GM19463 (cell line): ENCODE measurements around the gene JAG1.

Experiments
- ATAC-seq: cut with Tn5 transposase; IDR thresholded peaks from one replicate; pipeline ENCODE4 v1.9.1; 2021; ENCODE audit warnings: mild to moderate bottlenecking, moderate library complexity; ENCODE audit not compliant: unreplicated experiment

The JAG1 gene

DNA sequence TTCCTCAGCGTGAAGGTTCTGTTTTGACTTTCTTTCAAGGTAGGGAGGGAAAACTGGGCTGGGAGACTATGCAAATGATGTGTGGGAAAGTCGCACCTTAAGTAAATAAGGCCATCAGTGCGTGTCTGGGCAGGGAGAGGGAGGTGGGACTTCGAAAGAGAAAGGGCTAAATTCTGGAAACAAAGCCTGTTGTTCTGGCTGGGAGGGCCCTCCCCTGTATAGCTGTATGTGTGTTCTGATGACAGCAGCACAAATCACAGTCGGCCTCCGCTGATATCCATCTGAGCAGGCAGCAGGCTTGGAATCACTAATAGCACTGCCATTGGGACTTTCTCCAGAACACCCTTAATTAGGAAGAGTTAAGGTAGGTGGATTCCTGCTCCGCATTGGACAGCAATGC is 19.2 kb downstream of the JAG1 start:
- ATAC-seq: peak; percentile 64

DNA sequence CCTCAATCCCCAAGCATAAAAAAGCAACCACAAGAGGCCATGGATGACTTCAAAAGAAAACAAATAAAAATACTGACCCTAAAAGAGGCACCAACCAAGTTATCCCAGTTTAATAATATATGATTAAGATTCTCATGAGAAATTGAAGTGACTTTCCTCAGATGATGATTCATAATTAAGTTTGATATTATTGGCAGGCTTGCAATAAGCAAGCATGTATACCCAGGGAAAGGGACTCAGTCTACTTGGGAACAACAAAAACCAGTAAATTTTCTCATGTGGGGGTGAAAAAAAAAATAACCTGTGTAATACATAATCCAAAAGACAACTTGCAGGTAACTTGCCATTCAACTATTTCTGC is 19.6 kb downstream of the JAG1 start:
- no peak for ATAC-seq

DNA sequence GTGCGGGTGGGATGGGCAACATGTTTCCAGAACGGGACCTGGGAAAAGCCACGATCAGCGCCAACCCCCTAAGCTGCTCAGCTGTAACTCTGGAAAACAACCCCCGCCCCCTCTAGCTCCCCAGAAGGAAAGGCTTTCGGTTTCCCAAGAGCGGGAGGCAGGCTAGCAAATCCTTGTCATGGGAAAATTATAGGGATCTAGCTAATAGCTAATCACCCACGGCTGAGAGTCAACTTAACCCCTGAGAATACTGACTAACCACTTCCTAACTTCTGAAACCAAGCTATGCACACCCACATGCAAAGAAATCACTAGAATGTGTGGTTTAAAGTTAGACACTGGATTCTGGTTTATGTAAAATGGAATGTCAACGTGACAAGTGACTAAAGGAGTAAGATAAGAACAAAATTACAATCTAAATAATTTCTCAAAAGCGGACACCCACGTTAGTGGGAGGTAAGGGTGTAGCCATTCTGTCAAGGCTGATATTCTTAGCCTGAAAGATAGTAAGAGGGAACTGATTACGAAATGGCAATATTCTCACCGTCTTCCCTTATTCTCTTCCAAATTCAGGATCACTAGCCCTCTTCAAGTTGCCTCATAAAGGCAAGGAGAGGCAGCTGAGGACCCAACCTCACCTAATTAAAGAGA is 20.1 kb downstream of the JAG1 start:
- no peak for ATAC-seq

DNA sequence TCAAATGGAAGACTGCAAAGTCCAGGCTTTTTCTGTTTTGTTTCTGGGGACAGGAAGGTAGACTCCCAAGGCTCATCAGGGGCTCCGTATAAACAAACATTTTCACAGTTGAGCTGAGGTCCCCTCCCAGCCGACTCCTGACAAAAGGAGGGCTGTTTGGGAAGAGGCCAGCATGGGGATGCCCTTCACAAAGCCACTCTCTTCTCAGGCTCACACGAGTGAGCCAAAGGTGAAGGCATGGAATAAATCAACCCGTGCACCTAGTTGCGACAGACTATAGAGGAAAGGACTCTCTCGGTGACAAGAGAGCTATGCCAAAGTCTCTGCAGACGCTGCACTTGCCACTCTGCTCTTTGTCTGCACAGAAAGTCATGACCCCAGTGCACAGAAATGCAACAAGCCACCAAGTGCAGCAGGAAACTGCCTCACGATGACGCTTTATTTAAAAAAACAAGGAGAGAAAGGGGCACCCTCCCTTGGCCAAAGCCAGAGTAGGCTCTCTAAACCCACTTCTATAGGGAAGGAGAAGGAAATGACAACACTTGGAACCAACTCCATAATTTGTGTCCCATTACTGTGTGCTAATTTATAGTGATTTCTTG is 21.0 kb downstream of the JAG1 start:
- ATAC-seq: no peak

DNA sequence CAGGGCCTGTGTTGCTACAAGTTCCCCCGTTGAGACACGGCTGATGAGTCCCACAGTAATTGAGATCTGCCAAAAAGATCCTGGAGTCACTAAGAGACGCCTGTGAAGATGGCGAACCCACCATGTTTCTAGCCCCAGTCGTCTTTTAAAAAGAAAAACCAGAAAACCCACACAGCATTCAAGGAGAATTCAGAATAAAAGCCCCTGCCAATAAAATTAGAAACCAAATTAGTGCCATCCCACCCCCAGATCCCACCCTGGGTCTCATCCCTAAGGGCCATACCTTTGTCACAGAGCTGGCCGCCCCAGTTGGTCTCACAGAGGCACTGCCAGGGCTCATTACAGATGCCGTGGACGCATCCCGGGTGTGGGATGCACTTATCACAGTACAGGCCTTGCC is 21.6 kb downstream of the JAG1 start:
- no peak for ATAC-seq

DNA sequence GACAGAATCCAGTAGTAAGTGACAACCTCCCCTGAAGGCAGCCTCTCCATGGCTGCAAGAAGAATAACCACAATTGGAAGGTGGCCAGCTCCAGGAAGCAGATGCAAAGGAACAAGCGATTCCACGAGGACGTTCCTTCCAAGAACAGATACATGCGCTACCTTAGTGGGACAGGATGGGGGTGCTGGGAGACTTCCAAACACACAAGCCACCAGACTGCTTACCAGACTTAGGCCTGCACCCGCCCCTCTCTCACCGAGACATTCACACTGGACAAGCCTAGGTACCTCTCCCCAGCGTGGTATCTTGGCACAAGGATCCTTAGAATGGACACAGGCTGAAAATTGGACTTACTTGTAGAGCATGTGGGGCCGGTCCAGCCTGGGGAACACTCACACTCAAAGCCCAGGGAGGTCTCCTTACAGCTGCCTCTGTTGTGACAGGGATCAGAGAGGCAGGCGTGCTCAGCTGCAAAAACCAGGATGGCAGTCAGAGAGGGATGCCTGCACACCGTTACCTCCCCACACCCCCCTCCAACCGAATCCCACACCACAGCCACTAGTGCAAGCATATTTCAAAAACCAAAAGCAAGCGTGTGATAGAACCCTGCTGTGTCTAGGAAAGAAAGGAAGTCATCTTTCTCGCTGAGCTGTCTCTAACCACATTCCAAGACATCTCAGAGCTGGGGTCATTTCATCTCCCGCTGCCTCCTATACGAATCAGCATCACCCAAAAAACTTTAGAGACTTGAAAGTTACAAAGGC is 22.4 kb downstream of the JAG1 start:
- ATAC-seq: no peak

DNA sequence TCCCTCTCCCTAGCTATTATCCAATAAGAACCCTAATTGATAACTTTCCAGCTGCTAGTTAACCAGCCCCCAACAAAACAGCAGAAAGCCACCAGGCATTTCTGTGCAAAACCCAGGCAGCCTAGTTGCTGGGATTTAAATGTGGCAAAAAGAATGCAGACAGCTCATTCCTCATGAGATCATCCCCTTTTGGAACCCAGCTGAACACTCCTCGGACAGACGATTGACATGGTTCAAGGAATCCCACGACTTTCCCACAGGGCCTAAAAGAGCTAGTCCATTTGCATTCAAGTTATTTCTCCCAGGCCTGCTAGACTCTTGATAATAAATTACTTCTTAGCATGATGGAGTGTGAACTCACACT is 24.0 kb downstream of the JAG1 start:
- ATAC-seq: no peak

DNA sequence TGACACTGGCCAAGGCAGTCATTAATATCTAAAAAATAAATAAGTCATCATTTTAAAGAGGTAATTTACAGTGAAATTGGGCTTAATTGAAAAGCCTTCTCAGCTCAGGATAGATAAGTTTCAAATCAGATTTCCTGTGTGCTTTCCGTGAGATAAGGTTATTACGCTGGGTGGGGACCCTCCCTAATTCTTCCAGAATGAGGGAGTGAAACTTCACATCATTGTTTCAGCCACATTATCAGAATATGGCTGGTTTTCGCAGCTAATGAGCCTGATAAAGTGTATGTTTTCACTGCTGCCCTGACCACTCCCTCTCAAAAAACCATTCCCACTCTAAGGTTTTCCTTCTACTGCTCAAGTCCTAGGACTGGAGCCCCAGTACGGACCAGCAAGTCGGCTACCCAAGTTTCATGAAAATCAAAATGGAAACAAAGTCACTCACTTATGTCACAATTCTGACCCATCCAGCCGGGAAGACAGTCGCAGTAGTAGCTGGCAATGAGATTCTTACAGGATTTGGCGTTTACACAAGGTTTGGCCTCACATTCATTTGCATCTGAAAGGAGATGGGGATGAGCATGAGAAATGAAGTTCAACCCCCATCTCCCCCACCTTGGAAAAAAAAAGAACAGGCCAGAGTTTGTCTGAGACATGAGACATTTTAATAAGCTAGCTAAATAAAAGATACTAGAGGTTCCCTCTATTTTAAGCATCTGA is 24.6 kb downstream of the JAG1 start:
- ATAC-seq: no peak

DNA sequence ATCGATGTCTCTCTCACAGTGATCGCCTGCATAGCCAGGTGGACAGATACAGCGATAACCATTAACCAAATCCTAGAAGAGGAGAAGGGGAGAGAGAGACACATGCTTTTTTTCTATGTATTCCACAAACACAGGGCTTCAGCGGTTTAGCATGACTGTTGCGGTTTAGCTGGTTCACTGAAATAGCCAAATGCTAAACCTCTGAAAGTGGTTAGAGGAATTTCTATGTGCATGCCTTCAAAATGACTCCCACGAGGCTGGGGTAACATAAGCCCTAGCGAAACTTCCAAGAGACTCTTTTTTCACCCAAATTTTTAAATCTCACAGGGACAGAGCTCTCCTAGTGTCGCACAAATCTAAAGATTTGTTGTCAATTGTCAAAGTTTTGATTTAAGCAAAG is 25.1 kb downstream of the JAG1 start:
- ATAC-seq: no peak

DNA sequence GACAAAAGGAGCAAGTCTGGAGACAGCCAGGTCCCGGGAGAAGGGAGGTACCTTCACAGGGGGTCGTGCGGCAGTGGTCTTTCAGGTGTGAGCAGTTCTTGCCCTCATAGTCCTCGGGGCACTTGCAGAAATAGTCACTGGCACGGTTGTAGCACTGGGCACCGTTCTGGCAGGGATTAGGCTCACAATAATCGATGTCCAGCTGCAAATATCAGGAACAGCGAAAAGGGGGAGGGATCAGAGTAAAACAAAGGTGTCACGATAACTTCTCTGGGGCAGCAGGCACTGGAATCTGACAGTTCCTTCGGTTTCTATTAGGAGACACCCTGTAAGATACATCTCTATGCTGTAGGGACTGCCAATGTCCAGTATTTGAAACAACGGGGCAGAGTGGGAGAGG is 25.9 kb downstream of the JAG1 start:
- ATAC-seq: no peak

DNA sequence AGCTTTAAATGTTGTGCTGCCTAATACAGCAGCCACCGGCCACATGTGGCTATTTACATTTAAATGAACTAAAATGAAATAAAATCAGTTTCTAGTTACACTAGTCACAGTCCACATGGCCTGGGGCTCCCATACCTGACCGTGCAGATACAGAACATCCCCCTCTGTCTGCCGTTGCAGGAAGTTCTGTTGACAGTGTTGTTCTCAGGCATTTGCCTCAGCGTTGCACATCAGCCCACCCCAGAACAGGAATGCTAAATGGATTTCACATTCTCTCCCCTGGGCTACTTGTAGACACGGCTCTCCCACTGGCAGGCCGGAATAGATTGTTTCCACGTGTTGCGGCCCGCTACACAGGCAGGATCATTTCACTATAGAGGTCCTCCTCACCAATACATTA is 26.3 kb downstream of the JAG1 start:
- no peak for ATAC-seq

DNA sequence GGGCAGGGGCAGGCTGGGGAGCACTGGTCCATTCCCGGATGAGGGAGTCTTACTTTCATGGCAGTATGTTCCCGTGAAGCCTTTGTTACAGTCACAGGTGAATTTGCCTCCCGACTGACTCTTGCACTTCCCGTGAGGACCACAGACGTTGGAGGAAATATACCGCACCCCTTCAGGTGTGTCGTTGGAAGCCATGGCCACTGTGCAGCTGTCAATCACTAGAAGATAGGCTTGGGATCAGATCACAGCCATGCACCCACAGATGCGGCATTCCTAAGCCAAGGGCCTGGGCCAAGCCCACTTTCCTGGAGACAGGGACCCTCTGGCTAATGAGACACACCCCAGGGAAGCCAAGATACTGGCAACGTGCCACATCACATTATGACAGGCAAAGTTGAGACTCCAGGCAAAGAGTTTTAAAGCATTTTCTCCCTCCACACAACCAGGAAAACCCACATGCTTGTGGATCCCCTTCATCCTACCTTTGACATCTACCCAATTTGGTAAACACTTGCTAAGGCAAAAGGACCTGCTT is 26.8 kb downstream of the JAG1 start:
- ATAC-seq: no peak

DNA sequence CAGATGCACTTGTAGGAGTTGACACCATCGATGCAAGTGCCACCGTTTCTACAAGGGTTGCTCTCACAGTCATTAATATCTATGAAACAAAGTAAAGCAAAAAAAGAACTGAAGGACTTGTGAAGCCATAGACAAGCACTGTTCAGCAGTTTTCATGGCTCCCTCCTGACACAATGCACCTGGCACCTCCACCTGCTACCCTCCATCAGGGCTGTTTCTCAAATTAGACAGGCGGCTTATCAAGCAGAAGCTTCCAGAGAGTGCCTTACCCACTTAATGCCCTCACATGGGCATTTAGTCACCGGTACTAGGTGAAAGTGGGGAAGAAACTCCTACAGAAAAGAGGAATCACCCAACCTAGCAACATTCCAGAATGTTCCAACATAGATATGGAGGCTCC is 27.8 kb downstream of the JAG1 start:
- no peak for ATAC-seq

DNA sequence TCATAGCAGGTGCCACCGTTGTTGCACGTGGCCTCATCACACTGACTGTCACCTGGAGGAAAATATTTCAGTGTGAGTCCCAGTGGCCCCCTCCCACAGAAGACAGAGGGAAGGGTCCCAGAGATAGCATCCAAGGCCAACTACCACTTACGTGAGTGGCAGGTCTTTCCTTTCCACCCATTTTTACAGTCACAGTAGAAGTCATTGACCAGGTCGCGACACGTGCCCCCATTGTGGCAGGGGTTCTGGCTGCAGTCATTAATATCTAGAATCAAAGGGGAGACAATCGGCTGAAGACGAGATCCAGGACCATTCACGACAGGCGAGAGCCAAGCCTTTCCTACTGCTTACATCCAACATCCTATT is 28.6 kb downstream of the JAG1 start:
- ATAC-seq: no peak

DNA sequence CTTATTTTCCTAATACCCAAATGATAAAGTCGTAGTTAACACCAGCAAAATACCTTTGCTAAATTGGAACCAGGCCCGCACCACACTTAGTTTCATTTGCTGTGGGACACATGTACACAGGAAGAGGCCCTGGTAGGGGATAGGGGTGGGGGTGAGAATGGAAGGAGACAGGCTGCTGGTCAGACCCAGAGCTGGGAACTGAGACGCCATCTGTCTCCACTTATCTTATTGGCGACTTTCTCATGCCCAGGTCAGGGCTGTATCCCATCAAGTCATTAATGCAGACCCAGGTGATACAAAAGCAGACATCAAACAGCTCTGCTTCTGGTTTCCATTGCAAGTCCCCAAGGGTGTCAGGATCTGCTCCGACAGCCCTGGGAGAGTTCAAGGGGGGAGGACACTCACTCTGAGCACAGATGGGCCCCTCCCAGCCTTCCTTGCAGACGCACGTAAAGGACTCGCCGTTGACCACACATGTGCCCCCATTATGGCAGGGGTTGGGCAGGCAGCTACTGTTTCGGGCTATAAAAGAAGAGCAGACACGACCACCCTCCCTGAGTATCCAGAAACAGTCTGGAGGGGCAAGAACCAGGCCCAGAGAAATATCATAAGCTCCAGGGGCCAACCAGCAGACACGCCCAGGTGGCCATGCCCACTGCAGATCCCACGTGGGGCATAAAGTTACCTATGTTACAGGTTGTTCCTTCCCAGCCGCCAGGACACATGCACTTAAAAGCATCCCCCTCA is 29.2 kb downstream of the JAG1 start:
- no peak for ATAC-seq

DNA sequence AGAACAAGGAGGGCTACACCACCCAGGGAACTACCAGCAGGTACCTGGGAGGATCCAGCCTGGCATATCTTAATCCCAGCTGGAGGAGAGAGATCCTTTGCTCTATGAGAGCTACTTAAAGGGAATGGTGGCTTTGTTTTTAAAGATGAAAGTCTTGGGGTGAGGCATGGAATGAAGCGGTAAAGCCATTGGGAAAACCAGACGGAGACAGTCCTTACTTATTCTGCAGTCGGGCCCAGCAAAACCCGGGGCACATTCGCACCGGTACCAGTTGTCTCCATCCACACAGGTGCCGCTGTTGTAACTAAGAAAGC is 30.3 kb downstream of the JAG1 start:
- no peak for ATAC-seq

DNA sequence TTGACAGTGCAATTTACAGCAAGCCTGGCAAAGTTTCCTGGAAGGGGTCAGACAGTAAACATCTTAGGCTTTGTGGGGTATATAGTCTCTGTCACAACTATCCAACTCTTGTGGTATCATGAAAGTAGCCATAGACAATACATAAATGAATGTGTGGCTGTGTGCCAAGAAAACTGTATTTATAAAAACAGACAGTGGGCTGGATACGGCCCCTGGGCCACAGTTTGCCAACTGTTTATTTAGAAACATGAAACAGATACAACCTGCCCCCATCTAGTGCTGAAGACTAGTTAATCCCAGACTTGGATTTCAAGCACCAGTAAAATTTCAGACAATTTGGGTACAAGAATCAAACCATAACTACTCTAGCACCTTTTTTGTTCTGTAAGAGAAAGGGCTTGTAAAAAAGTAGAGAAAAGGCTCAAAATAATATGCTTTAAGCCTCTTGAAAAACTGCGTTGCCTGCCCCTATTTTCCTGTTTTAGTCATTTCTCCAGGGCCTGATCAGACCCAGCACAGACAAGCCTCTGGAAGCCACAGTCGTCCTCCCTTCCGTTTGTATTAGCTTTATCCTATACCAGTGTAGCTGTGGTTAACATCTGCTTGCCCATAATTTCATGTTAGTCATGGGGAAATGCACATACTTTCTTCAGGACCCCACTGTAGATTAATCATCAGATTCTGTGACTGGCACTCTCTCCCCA is 30.8 kb downstream of the JAG1 start:
- no peak for ATAC-seq

DNA sequence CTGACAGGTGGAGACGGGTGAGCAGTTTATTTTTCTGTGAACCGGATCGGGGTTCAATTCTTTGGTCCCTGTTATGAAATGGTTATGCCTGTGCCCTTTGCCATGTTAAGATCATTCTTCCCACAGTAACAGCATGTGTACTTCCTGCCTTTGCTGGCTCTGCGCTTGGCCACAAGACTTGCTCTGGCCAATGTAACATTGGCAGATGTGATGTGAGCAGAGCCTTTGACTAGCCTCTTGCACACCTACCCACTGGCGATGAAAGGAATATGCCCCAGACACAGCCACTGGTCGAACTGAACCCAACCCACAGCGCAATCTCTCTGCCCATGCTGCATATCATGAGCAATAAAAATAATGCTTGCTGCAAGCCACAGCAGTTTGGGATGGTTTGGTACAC is 31.9 kb downstream of the JAG1 start:
- no peak for ATAC-seq

DNA sequence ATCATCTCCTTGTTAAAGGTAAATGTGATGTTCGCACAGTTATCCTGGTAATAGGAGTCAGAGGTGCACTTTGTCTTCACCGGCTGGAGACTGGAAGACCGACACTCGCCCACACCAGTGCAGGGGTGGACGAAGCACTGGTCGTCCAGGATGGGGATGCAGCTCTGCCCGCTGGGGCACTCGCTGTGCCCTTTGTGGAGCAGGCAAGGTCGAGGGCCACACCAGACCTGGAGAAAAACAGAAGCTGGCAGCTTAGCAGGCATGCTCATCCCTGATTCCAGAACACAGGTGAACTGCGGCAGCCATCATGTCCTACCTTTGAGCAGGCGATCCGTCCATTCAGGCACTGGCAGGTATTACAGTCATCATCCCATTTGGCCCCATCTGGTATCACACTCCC is 32.3 kb downstream of the JAG1 start:
- no peak for ATAC-seq

DNA sequence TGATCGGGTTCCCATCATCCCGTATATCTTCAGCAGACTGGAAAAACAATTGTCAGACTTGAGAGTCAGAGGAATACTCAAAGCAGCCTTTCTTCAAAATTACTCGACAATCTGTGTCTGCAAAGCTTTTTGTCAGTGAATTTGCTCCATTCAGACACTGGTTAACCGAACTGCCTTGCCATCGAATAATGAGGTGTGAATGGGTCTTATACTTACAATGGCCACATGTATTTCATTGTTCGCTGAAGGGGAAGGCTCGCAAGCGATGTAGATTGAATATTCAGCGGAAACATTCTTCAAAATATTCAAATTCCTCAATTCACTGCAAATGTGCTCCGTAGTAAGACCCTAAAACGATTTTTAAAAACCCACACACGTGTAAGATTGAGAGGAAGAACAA is 32.9 kb downstream of the JAG1 start:
- no peak for ATAC-seq
